Inferior parietal cortex (tissue), 1 donor: ENCODE measurements around the gene ALPI.

ENCODE experiments used
- DNase-seq: peaks from one replicate; pipeline ENCODE4 v3.0.0-alpha.2; 2016; ENCODE audit errors: extremely low spot score

Gene ALPI

GRCh38 chr2:232484628-232485347 lies 28.8 kb downstream of the ALPI start:
- DNase-seq: no peak

- no peak for DNase-seq
These were observed 29.4 kb downstream of the ALPI start for GRCh38 chr2:232485348-232485756.

- no peak for DNase-seq
These were observed 30.0 kb downstream of the ALPI start for GRCh38 chr2:232485757-232486557.

GRCh38 chr2:232486558-232487384 lies 30.8 kb downstream of the ALPI start:
- DNase-seq: no peak

- DNase-seq: no peak
These were observed 31.6 kb downstream of the ALPI start, which contains the start of gene ECEL1 for GRCh38 chr2:232487385-232488096. TSS of gene ECEL1 (minus strand) at chr2:232487834. CDS start at chr2:232486653, 1,181 bp downstream.

- DNase-seq: no peak
These were observed 32.3 kb downstream of the ALPI start for GRCh38 chr2:232488097-232488711.

- DNase-seq: no peak
These were observed 32.9 kb downstream of the ALPI start for GRCh38 chr2:232488721-232489300.

- DNase-seq: no peak
These were observed 33.7 kb downstream of the ALPI start for GRCh38 chr2:232489516-232490220.

GRCh38 chr2:232490221-232491138 lies 34.5 kb downstream of the ALPI start:
- no peak for DNase-seq

GRCh38 chr2:232491139-232491780 lies 35.3 kb downstream of the ALPI start:
- no peak for DNase-seq

GRCh38 chr2:232492236-232492848 lies 36.4 kb downstream of the ALPI start:
- DNase-seq: no peak

GRCh38 chr2:232492963-232493700 lies 37.2 kb downstream of the ALPI start:
- no peak for DNase-seq

GRCh38 chr2:232493701-232494474 lies 37.9 kb downstream of the ALPI start:
- no peak for DNase-seq

- DNase-seq: no peak
These were observed 38.6 kb downstream of the ALPI start for GRCh38 chr2:232494542-232494941.

- DNase-seq: no peak
These were observed 39.3 kb downstream of the ALPI start for GRCh38 chr2:232495292-232495691.

- no peak for DNase-seq
These were observed 40.7 kb downstream of the ALPI start for GRCh38 chr2:232496501-232497270.
